IPS-15b (cell line): ENCODE measurements around the gene UBE2E2.

Source experiments
- H3K27me3 ChIP-seq: one replicate; pipeline ENCODE4 v1.6.1; 2013; ENCODE audit warnings: low read length; ENCODE audit not compliant: control insufficient read depth, insufficient read depth
- H3K36me3 ChIP-seq: one replicate; pipeline ENCODE4 v1.6.1; 2013; ENCODE audit warnings: low read length; ENCODE audit not compliant: control insufficient read depth, insufficient read depth
- H3K4me1 ChIP-seq: one replicate; pipeline ENCODE4 v1.6.1; 2013; ENCODE audit warnings: mild to moderate bottlenecking, low read length; ENCODE audit not compliant: control insufficient read depth, insufficient read depth
- H3K4me3 ChIP-seq: one replicate; pipeline ENCODE4 v1.5.1; 2013; ENCODE audit warnings: low read depth, low read length
- H3K9ac ChIP-seq: one replicate; pipeline ENCODE4 v1.6.1; 2013; ENCODE audit warnings: low read depth, mild to moderate bottlenecking, low read length
- H3K9me3 ChIP-seq: one replicate; pipeline ENCODE4 v1.6.1; 2013; ENCODE audit warnings: mild to moderate bottlenecking, low read length; ENCODE audit not compliant: control insufficient read depth, insufficient read depth

Gene UBE2E2

DNA sequence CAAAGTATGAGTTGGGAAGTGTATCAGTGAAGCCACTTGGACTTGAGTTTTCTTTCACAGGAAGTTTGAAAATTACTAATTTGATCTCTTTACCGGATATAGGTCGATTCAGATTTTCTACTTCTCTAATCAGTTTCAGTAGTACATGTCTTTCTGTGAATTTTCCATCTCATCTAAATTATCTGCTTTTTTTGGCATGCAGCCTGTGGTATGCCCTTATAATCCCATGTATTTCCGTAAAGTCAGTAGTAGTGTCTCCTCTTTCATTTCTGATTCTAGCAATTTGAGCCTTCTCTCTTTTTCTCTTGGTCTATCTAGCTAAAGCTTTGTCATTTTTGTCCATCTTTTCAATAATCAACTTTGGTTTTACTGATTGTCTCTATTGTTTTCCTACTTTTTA is 434.2 kb downstream of the UBE2E2 start:
- no peaks in the 10 kb centered on the region for H3K27me3 ChIP-seq
- H3K4me3 ChIP-seq, result no peak overlapping the region
- no peaks in the 10 kb centered on the region for H3K9me3 ChIP-seq
- H3K9ac ChIP-seq, result no peak overlapping the region
- no peaks in the 10 kb centered on the region for H3K36me3 ChIP-seq
- no peaks in the 10 kb centered on the region for H3K4me1 ChIP-seq

DNA sequence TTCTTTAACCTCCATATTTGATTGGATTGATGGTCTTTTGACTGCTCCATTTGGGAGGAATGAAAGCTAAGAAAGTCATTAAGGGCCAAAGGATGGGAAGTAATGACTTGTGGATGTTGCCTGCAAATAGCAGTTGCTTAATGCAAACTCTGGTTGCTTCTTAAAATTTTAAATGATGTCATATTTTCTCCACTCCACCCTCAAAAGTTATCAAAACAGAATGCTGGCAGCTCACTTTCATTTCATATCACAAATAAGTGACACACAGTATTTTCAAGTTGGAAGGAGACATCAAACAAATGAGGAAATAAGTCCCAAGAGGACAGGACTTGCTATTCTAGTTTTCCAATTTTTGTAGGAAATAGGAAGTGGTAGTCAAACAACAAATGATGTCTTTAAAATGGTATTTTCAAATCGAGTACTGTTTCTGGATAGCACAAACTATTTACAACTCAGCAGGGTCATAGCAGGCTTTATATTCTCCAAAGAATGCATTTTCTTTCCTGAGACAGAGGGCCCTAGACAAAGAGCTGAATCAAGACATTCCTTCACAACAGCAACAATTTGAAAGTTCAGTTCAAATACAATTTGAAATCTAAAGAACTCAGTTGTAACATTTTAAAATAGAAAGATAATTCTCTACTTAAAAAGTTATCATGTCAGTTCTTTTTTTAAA is 437.5 kb downstream of the UBE2E2 start:
- Histone ChIP-seq H3K9me3 (no peaks in the 10 kb centered on the region), H3K4me3 (no peak overlapping the region), H3K9ac (no peak overlapping the region), H3K4me1 (peaks cover 7% of the 10 kb centered on the region), H3K36me3 (no peaks in the 10 kb centered on the region), H3K27me3 (no peaks in the 10 kb centered on the region)
